Measurements from ENCODE around the gene EVL.

- TF ChIP-seq CTCF (conservative IDR thresholded peaks at IDR 0.05) (no peak), ZFX (IDR thresholded peaks at IDR 0.05) (no peak)
Measured at GRCh38 chr14:100140452-100141078, 75.3 kb downstream of the EVL start.

All from C4-2B (cell line).